ENCODE results near the gene CACNA1C. TPM values are rescaled to one million over a fixed set of nuclear protein-coding genes. Genes with fewer than 3 reads are reported as not detected.

CACNA1C gene
- total RNA-seq, 5 donors from 2014 or later (not counting 1 experiment from before 2014, with no cell fraction given) = 0.10 to 0.26 (median 0.16) TPM

GRCh38 chr12:2453076-2453760 is 400.4 kb downstream of the CACNA1C start:
- H3K4me1 Mint-ChIP-seq = peaks cover 0 to 6% (median 5%) of the 10 kb centered on the region in 3 donors
- no peaks in the 10 kb centered on the region for H3K9me3 ChIP-seq
- H3K36me3 ChIP-seq (ENCODE audit: control insufficient read depth in 2 of 2, extremely low read depth in 1 of 2, insufficient read depth in 1 of 2, low read length in 1 of 2) = no peaks in the 10 kb centered on the region
- ChIA-PET CTCF (no interaction called here), POLR2A (no interaction called here)
- no peak overlapping the region for H3K27ac ChIP-seq (ENCODE audit: low read length)
- ATAC-seq (replicated peaks in 1 of 4) (no peak), DNase-seq (no peak)
- no peaks in the 10 kb centered on the region for H3K4me1 ChIP-seq (ENCODE audit: control insufficient read depth in 1 of 2, extremely low read depth in 1 of 2, insufficient read depth in 2 of 2, low read length in 2 of 2)
- no peaks in the 10 kb centered on the region for H3K9me3 Mint-ChIP-seq
- H3K27ac Mint-ChIP-seq = no peak overlapping the region
- no peaks in the 10 kb centered on the region for H3K27me3 Mint-ChIP-seq
- no peak overlapping the region for H3K4me3 ChIP-seq (ENCODE audit: control insufficient read depth in 1 of 2, extremely low read depth in 1 of 2, low read length in 1 of 2)
- no peak overlapping the region for H3K4me3 Mint-ChIP-seq
- no peaks in the 10 kb centered on the region for H3K36me3 Mint-ChIP-seq
- WGBS (ENCODE audit: insufficient coverage) = 72% methylated on average over 12 of the region's 15 CpGs
- peaks cover 0 to 9% of the 10 kb centered on the region in 2 experiments for H3K27me3 ChIP-seq (replicated peaks in 1 of 2; ENCODE audit: control insufficient read depth in 2 of 2, extremely low read depth in 1 of 2, insufficient read depth in 2 of 2, low read length in 1 of 2)

- H3K4me1 ChIP-seq (ENCODE audit: control insufficient read depth in 1 of 2, extremely low read depth in 1 of 2, insufficient read depth in 2 of 2, low read length in 2 of 2) = no peaks in the 10 kb centered on the region
- CTCF ChIA-PET = no interaction called here
- no peaks in the 10 kb centered on the region for H3K9me3 ChIP-seq
- Mint-ChIP-seq H3K9me3 (no peaks in the 10 kb centered on the region), H3K27ac (no peak overlapping the region), H3K4me1 (peaks cover 0 to 6% (median 5%) of the 10 kb centered on the region in 3 donors), H3K4me3 (no peak overlapping the region), H3K27me3 (no peaks in the 10 kb centered on the region), H3K36me3 (no peaks in the 10 kb centered on the region)
- no peak overlapping the region for H3K4me3 ChIP-seq (ENCODE audit: control insufficient read depth in 1 of 2, extremely low read depth in 1 of 2, low read length in 1 of 2)
- H3K36me3 ChIP-seq (ENCODE audit: control insufficient read depth in 2 of 2, extremely low read depth in 1 of 2, insufficient read depth in 1 of 2, low read length in 1 of 2) = no peaks in the 10 kb centered on the region
- H3K27me3 ChIP-seq (replicated peaks in 1 of 2; ENCODE audit: control insufficient read depth in 2 of 2, extremely low read depth in 1 of 2, insufficient read depth in 2 of 2, low read length in 1 of 2) = peaks cover 0 to 9% of the 10 kb centered on the region in 2 experiments
- POLR2A ChIA-PET = no interaction called here
- H3K27ac ChIP-seq (ENCODE audit: low read length) = no peak overlapping the region
- DNase-seq = no peak
- ATAC-seq (replicated peaks in 1 of 4) = no peak
Measured at GRCh38 chr12:2453761-2454090, 400.9 kb downstream of the CACNA1C start.

GRCh38 chr12:2454601-2455177 is 401.9 kb downstream of the CACNA1C start:
- H3K4me3 Mint-ChIP-seq = no peak overlapping the region
- H3K9me3 ChIP-seq = no peaks in the 10 kb centered on the region
- no peaks in the 10 kb centered on the region for H3K4me1 ChIP-seq (ENCODE audit: control insufficient read depth in 1 of 2, extremely low read depth in 1 of 2, insufficient read depth in 2 of 2, low read length in 2 of 2)
- ATAC-seq (replicated peaks in 1 of 4) (no peak), DNase-seq (no peak)
- H3K36me3 ChIP-seq (ENCODE audit: control insufficient read depth in 2 of 2, extremely low read depth in 1 of 2, insufficient read depth in 1 of 2, low read length in 1 of 2) = no peaks in the 10 kb centered on the region
- no peak overlapping the region for H3K27ac ChIP-seq (ENCODE audit: low read length)
- ChIA-PET POLR2A (no interaction called here), CTCF (no interaction called here)
- no peaks in the 10 kb centered on the region for H3K27me3 Mint-ChIP-seq
- no peak overlapping the region for H3K27ac Mint-ChIP-seq
- peaks cover 0 to 3% (median 1%) of the 10 kb centered on the region in 3 donors for H3K4me1 Mint-ChIP-seq
- H3K9me3 Mint-ChIP-seq = no peaks in the 10 kb centered on the region
- no peak overlapping the region for H3K4me3 ChIP-seq (ENCODE audit: control insufficient read depth in 1 of 2, extremely low read depth in 1 of 2, low read length in 1 of 2)
- H3K27me3 ChIP-seq (replicated peaks in 1 of 2; ENCODE audit: control insufficient read depth in 2 of 2, extremely low read depth in 1 of 2, insufficient read depth in 2 of 2, low read length in 1 of 2) = peaks cover 0 to 9% of the 10 kb centered on the region in 2 experiments
- no peaks in the 10 kb centered on the region for H3K36me3 Mint-ChIP-seq
- WGBS (ENCODE audit: insufficient coverage) = 68% methylated on average over 20 of the region's 20 CpGs

- Histone ChIP-seq H3K27ac (ENCODE audit: low read length) (no peak overlapping the region), H3K4me3 (ENCODE audit: control insufficient read depth in 1 of 2, extremely low read depth in 1 of 2, low read length in 1 of 2) (no peak overlapping the region), H3K27me3 (replicated peaks in 1 of 2; ENCODE audit: control insufficient read depth in 2 of 2, extremely low read depth in 1 of 2, insufficient read depth in 2 of 2, low read length in 1 of 2) (peaks cover 0 to 9% of the 10 kb centered on the region in 2 experiments), H3K4me1 (ENCODE audit: control insufficient read depth in 1 of 2, extremely low read depth in 1 of 2, insufficient read depth in 2 of 2, low read length in 2 of 2) (peaks cover 0 to 3% of the 10 kb centered on the region in 2 experiments), H3K36me3 (ENCODE audit: control insufficient read depth in 2 of 2, extremely low read depth in 1 of 2, insufficient read depth in 1 of 2, low read length in 1 of 2) (no peaks in the 10 kb centered on the region), H3K9me3 (no peaks in the 10 kb centered on the region)
- DNase-seq = no peak
- H3K36me3 Mint-ChIP-seq = no peaks in the 10 kb centered on the region
- H3K4me1 Mint-ChIP-seq = peaks cover 0 to 2% (median 0%) of the 10 kb centered on the region in 3 donors
- no peaks in the 10 kb centered on the region for H3K27me3 Mint-ChIP-seq
- ChIA-PET CTCF (no interaction called here), POLR2A (no interaction called here)
- H3K9me3 Mint-ChIP-seq = no peaks in the 10 kb centered on the region
- ATAC-seq (replicated peaks in 1 of 4) = no peak
- no peak overlapping the region for H3K27ac Mint-ChIP-seq
- WGBS (ENCODE audit: insufficient coverage) = 86% methylated on average over 8 of the region's 9 CpGs
- no peak overlapping the region for H3K4me3 Mint-ChIP-seq
Measured at GRCh38 chr12:2455410-2455809, 402.6 kb downstream of the CACNA1C start.

- DNase-seq = no peak
- no peaks in the 10 kb centered on the region for H3K9me3 Mint-ChIP-seq
- ChIA-PET CTCF (no interaction called here), POLR2A (no interaction called here)
- Histone ChIP-seq H3K27ac (ENCODE audit: low read length) (no peak overlapping the region), H3K4me3 (ENCODE audit: control insufficient read depth in 1 of 2, extremely low read depth in 1 of 2, low read length in 1 of 2) (no peak overlapping the region), H3K9me3 (no peaks in the 10 kb centered on the region), H3K27me3 (replicated peaks in 1 of 2; ENCODE audit: control insufficient read depth in 2 of 2, extremely low read depth in 1 of 2, insufficient read depth in 2 of 2, low read length in 1 of 2) (peaks cover 0 to 9% of the 10 kb centered on the region in 2 experiments), H3K4me1 (ENCODE audit: control insufficient read depth in 1 of 2, extremely low read depth in 1 of 2, insufficient read depth in 2 of 2, low read length in 2 of 2) (peaks cover 0 to 3% of the 10 kb centered on the region in 2 experiments), H3K36me3 (ENCODE audit: control insufficient read depth in 2 of 2, extremely low read depth in 1 of 2, insufficient read depth in 1 of 2, low read length in 1 of 2) (no peaks in the 10 kb centered on the region)
- H3K4me3 Mint-ChIP-seq = no peak overlapping the region
- H3K27me3 Mint-ChIP-seq = no peaks in the 10 kb centered on the region
- ATAC-seq (replicated peaks in 1 of 4) = no peak
- WGBS (ENCODE audit: insufficient coverage) = 87% methylated on average over 8 of the region's 12 CpGs
- H3K36me3 Mint-ChIP-seq = no peaks in the 10 kb centered on the region
- no peak overlapping the region for H3K27ac Mint-ChIP-seq
- peaks cover 0 to 2% (median 0%) of the 10 kb centered on the region in 3 donors for H3K4me1 Mint-ChIP-seq
Measured at GRCh38 chr12:2456122-2456812, 403.5 kb downstream of the CACNA1C start.

GRCh38 chr12:2456813-2457186 is 404.0 kb downstream of the CACNA1C start:
- no peak for ATAC-seq (replicated peaks in 1 of 4)
- Mint-ChIP-seq H3K27ac (no peak overlapping the region), H3K4me1 (peaks cover 0 to 2% (median 0%) of the 10 kb centered on the region in 3 donors), H3K27me3 (no peaks in the 10 kb centered on the region), H3K4me3 (no peak overlapping the region), H3K36me3 (no peaks in the 10 kb centered on the region), H3K9me3 (no peaks in the 10 kb centered on the region)
- no peaks in the 10 kb centered on the region for H3K9me3 ChIP-seq
- 100% methylated on average over 2 of the region's 6 CpGs for WGBS (ENCODE audit: insufficient coverage)
- ChIA-PET CTCF (interaction anchor here in 1 of 2 donors (0.6 kb wide), 1 partner anchor 63 kb away, joined by 4 read pairs; no protein-coding TSS in a partner anchor), POLR2A (no interaction called here)
- H3K27me3 ChIP-seq (replicated peaks in 1 of 2; ENCODE audit: control insufficient read depth in 2 of 2, extremely low read depth in 1 of 2, insufficient read depth in 2 of 2, low read length in 1 of 2) = peaks cover 0 to 9% of the 10 kb centered on the region in 2 experiments
- H3K4me1 ChIP-seq (ENCODE audit: control insufficient read depth in 1 of 2, extremely low read depth in 1 of 2, insufficient read depth in 2 of 2, low read length in 2 of 2) = peaks cover 0 to 3% of the 10 kb centered on the region in 2 experiments
- no peak for DNase-seq
- no peak overlapping the region for H3K4me3 ChIP-seq (ENCODE audit: control insufficient read depth in 1 of 2, extremely low read depth in 1 of 2, low read length in 1 of 2)
- no peak overlapping the region for H3K27ac ChIP-seq (ENCODE audit: low read length)
- no peaks in the 10 kb centered on the region for H3K36me3 ChIP-seq (ENCODE audit: control insufficient read depth in 2 of 2, extremely low read depth in 1 of 2, insufficient read depth in 1 of 2, low read length in 1 of 2)

Measured in T-cell (primary cell).